ENCODE data around the gene WDR93. TPM values are rescaled to one million over a fixed set of nuclear protein-coding genes. Genes with fewer than 3 reads are reported as not detected.

Gene WDR93
- total and polyA plus RNA-seq, 5 experiments from 2014 or later, result 0.19 to 0.33 TPM; not detected in 3

DNA sequence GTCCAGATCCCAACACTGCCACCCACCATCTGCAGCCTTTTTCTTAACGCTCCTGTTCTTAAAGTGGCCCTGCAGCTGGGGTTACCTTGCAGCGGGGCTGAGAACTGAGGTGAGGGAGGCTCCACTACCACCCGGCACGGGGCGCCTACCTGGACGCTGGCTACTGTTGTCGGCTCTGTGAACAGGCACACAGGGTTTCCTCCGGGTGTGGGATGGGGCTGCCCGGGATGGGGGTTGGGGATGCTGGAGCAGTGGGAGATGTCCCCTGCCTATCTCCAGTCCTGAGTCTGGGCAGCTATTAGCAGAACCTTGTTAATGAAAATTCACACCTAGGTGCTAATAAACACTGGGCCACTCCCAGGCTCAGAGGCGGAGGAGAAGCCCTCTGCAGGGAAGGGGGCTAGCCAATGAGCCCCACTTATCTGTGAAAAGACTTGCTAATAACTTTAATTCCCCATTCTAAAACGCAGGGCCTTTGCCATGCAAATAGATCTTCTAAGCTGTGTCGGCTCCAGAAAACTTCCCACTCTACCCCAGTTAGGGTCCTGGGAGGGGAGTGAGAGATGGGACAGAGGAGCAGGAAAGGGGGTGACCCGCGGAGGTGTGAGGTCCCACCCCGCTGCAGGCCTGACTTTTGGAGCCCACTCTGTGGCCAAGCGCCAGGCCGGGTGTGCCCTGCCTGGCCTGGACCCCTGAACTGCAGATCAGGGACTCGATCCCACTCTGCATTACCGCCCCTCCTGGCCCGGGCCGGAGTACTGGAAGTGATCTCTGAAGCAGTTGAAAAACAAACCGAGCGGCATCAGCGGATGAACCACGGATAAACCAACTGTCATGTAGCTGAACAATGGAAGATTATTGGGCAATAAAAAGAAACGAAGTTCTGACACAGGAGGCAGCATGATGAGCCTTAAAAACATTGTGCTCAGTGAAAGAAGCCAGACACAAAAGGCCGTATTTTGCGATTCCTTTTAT lies 57.4 kb downstream of the WDR93 start:
- Mint-ChIP-seq H3K4me1 (peaks cover 0 to 8% (median 6%) of the 10 kb centered on the region in 4 donors), H3K9me3 (no peaks in the 10 kb centered on the region), H3K4me3 (peak overlapping the region in 4 of 10 donors; percentile 1 to 11 (median 8)), H3K27ac (no peak overlapping the region), H3K27me3 (peaks cover 0 to 17% (median 2%) of the 10 kb centered on the region in 5 donors), H3K36me3 (no peaks in the 10 kb centered on the region)
- POLR2A ChIA-PET, result no interaction called here
- DNase-seq (no peak), ATAC-seq (no peak)

- Mint-ChIP-seq H3K36me3 (no peaks in the 10 kb centered on the region), H3K4me3 (peak overlapping the region in 6 of 10 donors; percentile 77 to 86 (median 80)), H3K4me1 (peaks cover 0 to 8% (median 6%) of the 10 kb centered on the region in 4 donors), H3K27ac (no peak overlapping the region), H3K27me3 (peaks cover 0 to 19% (median 3%) of the 10 kb centered on the region in 5 donors), H3K9me3 (no peaks in the 10 kb centered on the region)
- POLR2A ChIA-PET, result no interaction called here
- DNase-seq (no peak), ATAC-seq (no peak)
These were observed 58.4 kb downstream of the WDR93 start for GRCh38 chr15:89749054-89749453.

DNA sequence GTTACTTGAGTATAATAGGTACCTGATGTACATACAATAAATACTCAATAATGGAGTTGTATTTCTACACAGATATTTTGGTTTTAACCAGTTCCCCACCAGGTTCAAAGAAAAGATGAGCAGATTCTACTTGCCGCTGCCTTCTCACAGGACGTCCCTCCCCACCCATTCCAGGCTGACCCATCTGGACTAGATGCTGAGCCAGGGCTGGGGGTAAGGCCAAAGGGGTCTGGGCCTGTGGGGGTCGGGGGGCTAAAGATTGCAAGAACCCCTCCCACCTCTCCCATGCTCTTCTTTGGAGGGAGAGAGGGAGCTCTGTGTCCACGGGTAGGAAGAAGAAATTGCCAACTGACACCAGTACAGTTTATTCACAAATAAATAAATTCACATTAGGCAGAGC lies 58.9 kb downstream of the WDR93 start:
- Mint-ChIP-seq H3K9me3 (no peaks in the 10 kb centered on the region), H3K4me1 (peaks cover 0 to 8% (median 6%) of the 10 kb centered on the region in 4 donors), H3K27me3 (peaks cover 0 to 21% (median 5%) of the 10 kb centered on the region in 5 donors), H3K27ac (peak overlapping the region in 2 of 10 donors; percentile 9 to 43), H3K36me3 (no peaks in the 10 kb centered on the region), H3K4me3 (peak overlapping the region; percentile 63 to 86 (median 78))
- no peak for DNase-seq
- POLR2A ChIA-PET, result no interaction called here
- no peak for ATAC-seq

GRCh38 chr15:89749951-89750559 lies 59.4 kb downstream of the WDR93 start:
- Mint-ChIP-seq H3K36me3 (no peaks in the 10 kb centered on the region), H3K4me3 (peak overlapping the region; percentile 70 to 86 (median 78)), H3K9me3 (no peaks in the 10 kb centered on the region), H3K27me3 (peaks cover 0 to 21% (median 5%) of the 10 kb centered on the region in 5 donors), H3K27ac (peak overlapping the region in 3 of 10 donors; percentile 41 to 72 (median 43)), H3K4me1 (peaks cover 0 to 8% (median 6%) of the 10 kb centered on the region in 4 donors)
- DNase-seq, result peak in 2 of 10 donors; percentile 11 to 16
- peak in 1 of 2 donors; percentile 10 for ATAC-seq
- POLR2A ChIA-PET, result interaction anchor here (1.0 kb wide), 1 partner anchor 10 kb away, joined by 3 read pairs; no protein-coding TSS in a partner anchor

GRCh38 chr15:89750560-89751542 lies 60.2 kb downstream of the WDR93 start, which contains the start of gene MESP1:
Gene MESP1 (minus strand): TSS chr15:89751249. CDS start chr15:89751231, 18 bp downstream.
- H3K36me3 Mint-ChIP-seq, result no peaks in the 10 kb centered on the region
- peak; percentile 71 to 91 (median 84) for DNase-seq
- H3K9me3 Mint-ChIP-seq, result no peaks in the 10 kb centered on the region
- POLR2A ChIA-PET, result interaction anchor here (1.0 kb wide), 1 partner anchor 11 kb away, joined by 3 read pairs; no protein-coding TSS in a partner anchor
- peak within 1 kb of the TSS; percentile 71 to 86 (median 80) for H3K4me3 Mint-ChIP-seq
- H3K4me1 Mint-ChIP-seq, result peaks cover 0 to 8% (median 6%) of the 10 kb centered on the region in 4 donors
- peak; percentile 94 to 96 for ATAC-seq
- peaks cover 0 to 21% (median 9%) of the 10 kb centered on the region in 5 donors for H3K27me3 Mint-ChIP-seq
- peak within 1 kb of the TSS in 2 of 10 donors; percentile 43 to 72 for H3K27ac Mint-ChIP-seq

DNA sequence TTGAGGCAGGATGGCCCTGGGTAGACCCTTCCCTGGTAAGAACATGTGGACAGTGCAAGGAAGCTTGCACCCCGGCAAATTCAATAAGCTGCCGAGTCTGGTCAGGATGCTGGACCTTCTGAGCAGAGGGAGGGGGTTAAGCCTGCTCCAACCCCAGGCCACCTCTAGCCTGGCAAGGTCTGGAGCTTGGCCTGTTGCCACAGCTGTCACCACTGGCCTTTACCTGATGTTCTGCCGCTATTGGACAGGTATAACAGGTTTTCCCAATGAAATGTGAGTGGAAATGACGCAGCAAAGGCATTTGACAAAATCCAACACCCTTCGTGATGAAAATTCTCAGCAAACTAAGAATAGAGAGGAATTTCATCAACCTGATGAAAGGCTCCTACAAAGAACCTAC lies 61.1 kb downstream of the WDR93 start:
- H3K27me3 Mint-ChIP-seq, result peaks cover 0 to 21% (median 9%) of the 10 kb centered on the region in 5 donors
- peak overlapping the region in 9 of 10 donors; percentile 30 to 76 (median 60) for H3K4me3 Mint-ChIP-seq
- no peak overlapping the region for H3K27ac Mint-ChIP-seq
- peaks cover 0 to 8% (median 6%) of the 10 kb centered on the region in 4 donors for H3K4me1 Mint-ChIP-seq
- DNase-seq (no peak), ATAC-seq (no peak)
- H3K9me3 Mint-ChIP-seq, result no peaks in the 10 kb centered on the region
- no peaks in the 10 kb centered on the region for H3K36me3 Mint-ChIP-seq
- POLR2A ChIA-PET, result interaction anchor here (0.5 kb wide), 1 partner anchor 1221 kb away, joined by 5 read pairs; no protein-coding TSS in a partner anchor

DNA sequence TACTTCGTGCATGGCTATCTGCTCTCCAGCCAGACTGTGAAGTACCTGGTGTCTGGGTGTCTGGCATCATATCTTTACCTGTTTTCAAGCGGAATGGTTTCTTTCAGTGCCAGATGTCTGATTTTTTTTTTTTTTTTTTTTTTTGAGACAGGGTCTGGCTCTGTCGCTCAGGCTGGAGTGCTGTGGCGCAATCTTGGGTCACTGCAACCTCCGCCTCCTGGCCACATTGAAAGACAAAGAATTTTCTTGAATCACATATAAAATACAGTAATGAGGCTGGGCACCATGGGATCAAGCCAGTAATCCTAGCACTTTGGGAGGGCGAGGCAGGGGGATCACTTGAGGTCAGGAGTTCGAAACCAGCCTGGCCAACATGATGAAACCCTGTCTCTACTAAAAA lies 63.2 kb downstream of the WDR93 start:
- H3K4me1 Mint-ChIP-seq, result peaks cover 0 to 8% (median 6%) of the 10 kb centered on the region in 4 donors
- no peaks in the 10 kb centered on the region for H3K9me3 Mint-ChIP-seq
- DNase-seq (no peak), ATAC-seq (no peak)
- H3K4me3 Mint-ChIP-seq, result peak overlapping the region in 1 of 10 donors; percentile 45
- POLR2A ChIA-PET, result no interaction called here
- no peaks in the 10 kb centered on the region for H3K36me3 Mint-ChIP-seq
- H3K27me3 Mint-ChIP-seq, result peaks cover 0 to 22% (median 9%) of the 10 kb centered on the region in 5 donors
- H3K27ac Mint-ChIP-seq, result no peak overlapping the region

DNA sequence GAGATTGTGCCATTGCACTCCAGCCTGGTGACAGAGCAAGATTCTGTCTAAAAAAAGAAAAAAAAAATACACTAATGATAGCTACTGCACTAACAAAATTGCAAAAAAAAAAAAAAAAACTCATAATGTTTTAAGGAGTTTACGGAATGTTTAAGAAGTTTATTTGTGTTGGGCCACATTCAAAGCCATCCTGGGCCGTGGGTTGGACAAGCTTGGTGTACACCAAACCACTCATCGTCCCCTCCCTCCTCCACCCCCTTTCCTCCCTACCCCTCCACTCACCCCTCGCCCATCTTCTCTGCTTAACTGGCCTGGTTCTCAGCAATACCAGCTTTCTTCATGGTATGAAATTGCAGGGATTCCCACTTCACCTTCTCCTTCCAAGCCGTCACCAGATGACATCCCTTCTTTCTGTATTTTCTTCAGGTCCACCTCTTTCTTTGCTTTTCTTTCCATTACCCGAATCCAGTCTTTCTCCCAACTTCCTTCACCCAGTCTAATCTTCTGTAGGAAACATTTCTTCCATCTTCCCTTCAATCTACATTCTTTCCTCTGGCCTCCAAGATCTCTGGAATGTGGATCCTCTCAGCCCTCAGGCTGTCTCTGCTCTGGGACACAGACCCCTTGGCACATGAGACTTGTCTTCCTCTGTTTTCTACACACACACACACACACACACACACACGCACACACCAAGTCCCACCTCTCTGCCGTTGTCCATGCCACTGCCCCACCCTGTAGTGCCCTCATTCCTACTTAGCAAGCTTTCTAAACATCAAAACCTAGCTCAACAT lies 63.9 kb downstream of the WDR93 start:
- H3K4me1 Mint-ChIP-seq, result peaks cover 0 to 6% (median 4%) of the 10 kb centered on the region in 4 donors
- no peaks in the 10 kb centered on the region for H3K36me3 Mint-ChIP-seq
- no peaks in the 10 kb centered on the region for H3K9me3 Mint-ChIP-seq
- H3K4me3 Mint-ChIP-seq, result peak overlapping the region in 1 of 10 donors; percentile 11
- DNase-seq, result no peak
- H3K27ac Mint-ChIP-seq, result no peak overlapping the region
- POLR2A ChIA-PET, result interaction anchor here (0.6 kb wide), 1 partner anchor 50 kb away, joined by 3 read pairs; no protein-coding TSS in a partner anchor
- ATAC-seq, result no peak
- peaks cover 0 to 23% (median 10%) of the 10 kb centered on the region in 5 donors for H3K27me3 Mint-ChIP-seq

DNA sequence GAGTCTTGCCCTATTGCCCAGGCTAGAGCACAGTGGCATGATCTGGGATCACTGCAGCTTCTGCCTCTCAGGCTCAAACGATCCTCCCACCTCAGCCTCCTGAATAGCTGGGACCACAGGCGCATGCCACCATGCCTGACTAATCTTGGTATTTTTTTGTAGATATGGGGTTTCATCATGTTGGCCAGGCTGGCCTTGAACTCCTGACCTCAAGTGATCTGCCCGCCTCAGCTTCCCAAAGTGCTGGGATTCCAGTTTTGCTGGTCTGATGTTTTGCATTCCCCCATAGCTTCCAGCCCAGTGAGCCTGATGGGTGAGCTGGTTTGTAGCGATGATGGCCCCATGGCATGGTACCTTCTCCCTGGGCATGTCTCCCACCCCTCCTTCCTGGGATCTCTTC lies 65.1 kb downstream of the WDR93 start:
- ATAC-seq (no peak), DNase-seq (no peak)
- Mint-ChIP-seq H3K36me3 (no peaks in the 10 kb centered on the region), H3K4me3 (no peak overlapping the region), H3K27me3 (peaks cover 0 to 19% (median 10%) of the 10 kb centered on the region in 5 donors), H3K27ac (no peak overlapping the region), H3K9me3 (no peaks in the 10 kb centered on the region), H3K4me1 (no peaks in the 10 kb centered on the region)
- POLR2A ChIA-PET, result no interaction called here

- no peak for ATAC-seq
- Mint-ChIP-seq H3K27ac (no peak overlapping the region), H3K36me3 (no peaks in the 10 kb centered on the region), H3K27me3 (peaks cover 0 to 19% (median 10%) of the 10 kb centered on the region in 5 donors), H3K4me1 (no peaks in the 10 kb centered on the region), H3K4me3 (no peak overlapping the region), H3K9me3 (no peaks in the 10 kb centered on the region)
- DNase-seq, result no peak
- POLR2A ChIA-PET, result interaction anchor here (0.6 kb wide), 1 partner anchor 296 kb away, joined by 5 read pairs; no protein-coding TSS in a partner anchor
These were observed 66.3 kb downstream of the WDR93 start for GRCh38 chr15:89756897-89757296.

- Mint-ChIP-seq H3K27me3 (peaks cover 0 to 19% (median 9%) of the 10 kb centered on the region in 5 donors), H3K4me3 (no peak overlapping the region), H3K27ac (peak overlapping the region in 1 of 10 donors; percentile 4), H3K9me3 (no peaks in the 10 kb centered on the region), H3K4me1 (no peaks in the 10 kb centered on the region), H3K36me3 (no peaks in the 10 kb centered on the region)
- POLR2A ChIA-PET, result no interaction called here
- ATAC-seq (no peak), DNase-seq (no peak)
These were observed 67.7 kb downstream of the WDR93 start for GRCh38 chr15:89758283-89758682.
